HepG2 (cell line): Measurements from ENCODE around the gene CAMSAP2. TPM values are rescaled to one million over a fixed set of nuclear protein-coding genes. Genes with fewer than 3 reads are reported as not detected.
A peak's percentile ranks its signal among the peaks of the same experiment; 100 is the strongest.

Experiments used
- ARID5B ChIP-seq: IDR thresholded peaks from 2 replicates; pipeline ENCODE4 v1.4.0; 2020; ENCODE audit warnings: mild to moderate bottlenecking, missing genetic modification reagents
- ARNT ChIP-seq: fragments of 450-650 bp; IDR thresholded peaks from 2 replicates; pipeline ENCODE4 v1.6.1; 2017
- CEBPG ChIP-seq: IDR thresholded peaks from 2 replicates; pipeline ENCODE4 v1.6.1; 2016
- FOSL2 ChIP-seq: sonication (generic); formaldehyde crosslinking; IDR thresholded peaks from 2 replicates; pipeline ENCODE4 v1.4.0; 2020; ENCODE audit warnings: missing genetic modification reagents
- FOXP4 ChIP-seq: sonication (generic); formaldehyde crosslinking; IDR thresholded peaks from 2 replicates; pipeline ENCODE4 v1.4.0; 2020; ENCODE audit warnings: missing genetic modification reagents
- HHEX ChIP-seq: IDR thresholded peaks from 2 replicates; pipeline ENCODE4 v1.6.1; 2016; ENCODE audit warnings: control low read depth
- HNF4A ChIP-seq: sonication (generic); formaldehyde crosslinking; IDR thresholded peaks from 2 replicates; pipeline ENCODE4 v1.4.0; 2020; ENCODE audit warnings: missing genetic modification reagents
- MIXL1 ChIP-seq: IDR thresholded peaks from 2 replicates; pipeline ENCODE4 v1.6.1; 2016
- NCOR1 ChIP-seq: fragments of 200-600 bp; sonication (generic); IDR thresholded peaks from 2 replicates; pipeline ENCODE4 v1.7.0; 2017; ENCODE audit warnings: antibody characterized with exemption, low read length, borderline replicate concordance
- NPAS2 ChIP-seq: sonication (generic); formaldehyde crosslinking; IDR thresholded peaks from 2 replicates; pipeline ENCODE4 v1.8.0; 2022; ENCODE audit warnings: mild to moderate bottlenecking, missing genetic modification reagents, borderline replicate concordance
- POGK ChIP-seq: sonication (generic); formaldehyde crosslinking; conservative IDR thresholded peaks from 2 replicates; pipeline ENCODE4 v1.8.0; 2022; ENCODE audit warnings: mild to moderate bottlenecking, moderate library complexity, missing genetic modification reagents
- SP140L ChIP-seq: sonication (generic); formaldehyde crosslinking; IDR thresholded peaks from 2 replicates; pipeline ENCODE4 v1.4.0; 2020; ENCODE audit warnings: missing genetic modification reagents, borderline replicate concordance
- TRIM22 ChIP-seq: fragments of 450-650 bp; IDR thresholded peaks from 2 replicates; pipeline ENCODE4 v1.6.1; 2017
- ZBTB26 ChIP-seq: IDR thresholded peaks from 2 replicates; pipeline ENCODE4 v1.6.1; 2016; ENCODE audit warnings: missing compliant biosample characterization, missing genetic modification reagents, borderline replicate concordance
- ZMAT5 ChIP-seq: sonication (generic); formaldehyde crosslinking; IDR thresholded peaks from 2 replicates; pipeline ENCODE4 v1.5.0; 2020; ENCODE audit warnings: mild to moderate bottlenecking, low read depth, missing genetic modification reagents, borderline replicate concordance
- ZNF160 ChIP-seq: sonication (generic); formaldehyde crosslinking; IDR thresholded peaks from 2 replicates; pipeline ENCODE4 v1.8.0; 2022; ENCODE audit warnings: mild to moderate bottlenecking, inconsistent platforms, missing genetic modification reagents
- ZNF33A ChIP-seq: sonication (generic); formaldehyde crosslinking; IDR thresholded peaks from 2 replicates; pipeline ENCODE4 v1.5.1; 2020; ENCODE audit warnings: missing genetic modification reagents, mild to moderate bottlenecking, moderate library complexity, borderline replicate concordance
- ZNF549 ChIP-seq: sonication (generic); formaldehyde crosslinking; IDR thresholded peaks from 2 replicates; pipeline ENCODE4 v1.5.0; 2020; ENCODE audit warnings: missing genetic modification reagents
- ZNF615 ChIP-seq: sonication (generic); formaldehyde crosslinking; IDR thresholded peaks from 2 replicates; pipeline ENCODE4 v1.5.0; 2020; ENCODE audit warnings: mild to moderate bottlenecking, missing genetic modification reagents, borderline replicate concordance
- ZSCAN25 ChIP-seq: sonication (generic); formaldehyde crosslinking; IDR thresholded peaks from 2 replicates; pipeline ENCODE4 v1.8.0; 2022; ENCODE audit warnings: mild to moderate bottlenecking, missing genetic modification reagents
- polyA plus RNA-seq, 8 experiments: library from polyadenylated mRNA; depleted of rRNA in 3 of 8; stranded (reverse) in 7 of 8; unstranded in 1 of 8; fragments of >200 nt; fragmentation: Illumina TruSeq in 4 of 8; extraction: Trizol in 4 of 8; gene quantifications; 2 replicates each; pipeline versions ENCODE4 v1.2.1 to v1.2.3, GENCODE V29; 2011 to 2016; ENCODE audit warnings: low read depth in 4 of 8, missing spikeins in 1 of 8, mixed read lengths in 1 of 8; ENCODE audit not compliant: insufficient read depth in 1 of 8
- total RNA-seq, 5 experiments: library from RNA; depleted of rRNA; stranded (reverse); fragments of >200 nt; fragmentation: Illumina TruSeq; extraction: Trizol; gene quantifications; 2 replicates each; pipeline ENCODE4 v1.2.3, GENCODE V29; 2016; ENCODE audit warnings: low read depth in 1 of 5

Gene CAMSAP2
- total and polyA plus RNA-seq, 2 of the 13 experiments (the other 11 are each of a cell fraction or from before 2014, with no cell fraction given), result 3.4 to 8.2 TPM

- TF ChIP-seq ZBTB26 (CRISPR knock-in tag), result no peak
- TF ChIP-seq NPAS2, result no peak
- peak; percentile 25; the same call in 1 of the 2 replicates for TF ChIP-seq ARID5B
- TF ChIP-seq CEBPG (CRISPR knock-in tag), result 0 out of 2 replicates have a peak, but pooled peaks have one; percentile 15
- peak; percentile 76 for TF ChIP-seq FOXP4
- no peak for TF ChIP-seq ZNF160 (CRISPR knock-in tag)
- no peak for TF ChIP-seq ZNF549 (CRISPR knock-in tag)
- TF ChIP-seq FOSL2 (CRISPR knock-in tag), result peak; percentile 2; the same call in 1 of the 2 replicates
- TF ChIP-seq MIXL1, result peak; percentile 57; the same call in 1 of the 2 replicates
- no peak for TF ChIP-seq ARNT
- peak; percentile 24; the same call in 1 of the 2 replicates for TF ChIP-seq HHEX (CRISPR knock-in tag)
- no peak for TF ChIP-seq POGK
- no peak for TF ChIP-seq TRIM22
- TF ChIP-seq ZMAT5 (CRISPR knock-in tag), result no peak
- TF ChIP-seq ZNF33A, result no peak
- TF ChIP-seq ZSCAN25 (CRISPR knock-in tag), result no peak
- no peak for TF ChIP-seq ZNF615 (CRISPR knock-in tag)
- peak; percentile 72 for TF ChIP-seq HNF4A (CRISPR knock-in tag)
- peak; percentile 76; the same call in 1 of the 2 replicates for TF ChIP-seq NCOR1
- TF ChIP-seq SP140L (CRISPR knock-in tag), result no peak
Observed at GRCh38 chr1:200905411-200906052, 166.8 kb downstream of the CAMSAP2 start (continued).
